Activated CD8-positive, alpha-beta memory T cell treated with anti-CD3 and anti-CD28 coated beads, Interleukin-2, amount 10 ng/mL, durations not matched to agents 7 days and 5 days (primary cell): ENCODE data around the gene LDLRAD4. TPM values are rescaled to one million over a fixed set of nuclear protein-coding genes. Genes with fewer than 3 reads are reported as not detected.
A peak's percentile ranks its signal among the peaks of the same experiment; 100 is the strongest.

ENCODE experiments used
- ATAC-seq: fragments of 150-1000 bp; cut with Tn5 transposase; one replicate; pipeline ENCODE4 v1.10.0; 2021; ENCODE audit warnings: moderate library complexity
- CTCF ChIA-PET: fragments of 350-600 bp; sonication (Branson Sonifier 250); formaldehyde crosslinking; loops from one replicate; lab custom pipeline; 2021; ENCODE audit warnings: antibody characterized with exemption; lab: Charles Lee
- DNase-seq: peaks from one replicate; pipeline ENCODE4 v3.0.0-alpha.2; 2020
- H3K27ac Mint-ChIP-seq: one replicate; pipeline ENCODE4 v1.8.0; 2021; ENCODE audit warnings: mild to moderate bottlenecking, mixed read lengths
- H3K27me3 Mint-ChIP-seq: one replicate; pipeline ENCODE4 v1.8.0; 2021; ENCODE audit warnings: mixed read lengths
- H3K36me3 Mint-ChIP-seq: one replicate; pipeline ENCODE4 v1.8.0; 2021; ENCODE audit warnings: mild to moderate bottlenecking, mixed read lengths
- H3K4me1 Mint-ChIP-seq: one replicate; pipeline ENCODE4 v1.8.0; 2021; ENCODE audit warnings: mixed read lengths
- H3K4me3 Mint-ChIP-seq: one replicate; pipeline ENCODE4 v1.8.0; 2021; ENCODE audit warnings: mild to moderate bottlenecking, moderate library complexity, mixed read lengths
- H3K9me3 Mint-ChIP-seq: one replicate; pipeline ENCODE4 v1.8.0; 2022; ENCODE audit warnings: low read depth, mixed read lengths
- total RNA-seq, 2 experiments: library from RNA; stranded (reverse); gene quantifications; one replicate each; pipeline ENCODE4 v1.2.3, GENCODE V29; 2021

LDLRAD4 gene
- total RNA-seq, 2 experiments from 2014 or later, result 33.9 to 44.5 TPM

DNA sequence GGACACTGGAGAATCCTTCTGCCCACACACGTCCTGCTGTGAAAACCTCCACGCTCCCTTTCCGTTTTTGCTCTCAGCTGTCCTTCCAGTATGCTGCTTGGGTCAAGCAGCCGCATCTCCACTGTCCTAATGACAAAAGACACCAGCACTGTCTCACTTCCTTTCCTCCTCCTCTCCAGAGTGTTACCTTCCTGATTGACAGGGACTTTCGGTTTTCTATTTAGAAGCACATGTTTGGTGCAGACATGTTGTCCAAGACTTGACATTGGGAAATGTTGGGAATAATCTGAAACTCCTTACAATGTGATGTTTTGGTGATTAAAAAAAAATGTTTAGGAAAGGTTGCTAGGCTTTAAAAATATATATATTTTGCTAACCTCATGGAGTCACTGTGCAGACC is 281.2 kb downstream of the LDLRAD4 start:
- Mint-ChIP-seq H3K4me3 (no peak overlapping the region), H3K9me3 (peaks cover 12% of the 10 kb centered on the region), H3K27ac (no peak overlapping the region), H3K4me1 (peaks cover 26% of the 10 kb centered on the region), H3K36me3 (peaks cover 26% of the 10 kb centered on the region), H3K27me3 (peaks cover 3% of the 10 kb centered on the region)
- no peak for DNase-seq
- CTCF ChIA-PET, result no interaction called here
- no peak for ATAC-seq

DNA sequence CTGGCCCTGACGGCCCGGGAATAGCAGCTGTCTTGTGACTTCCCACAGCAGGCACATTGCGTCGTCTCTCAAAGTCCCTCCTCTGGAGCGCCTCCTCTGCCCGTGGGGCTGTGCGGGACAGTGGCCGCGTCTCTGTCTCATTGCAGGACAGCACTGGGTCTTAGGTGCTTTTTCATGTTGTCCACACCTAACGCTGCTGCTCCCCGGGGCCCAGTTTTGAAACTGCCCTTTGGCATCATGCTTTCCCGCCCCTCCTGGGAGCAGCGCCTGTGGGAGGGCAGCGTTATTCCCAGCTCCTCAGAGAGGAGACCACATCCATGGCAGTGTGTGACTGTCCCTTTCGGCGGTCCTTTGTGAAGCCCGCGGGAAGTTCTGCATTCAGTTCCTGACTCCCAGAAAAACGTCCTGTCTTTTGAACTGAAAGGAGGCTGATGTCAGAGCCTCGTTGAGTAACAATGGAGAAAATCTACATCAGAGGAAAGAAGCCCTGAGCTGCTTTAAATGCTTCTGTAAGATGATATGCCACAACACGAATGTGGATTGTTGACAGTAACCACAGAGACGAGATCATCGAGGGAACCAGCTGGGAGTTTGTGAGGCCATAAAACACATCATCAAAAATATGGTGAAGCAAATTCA is 281.8 kb downstream of the LDLRAD4 start:
- no peak overlapping the region for H3K27ac Mint-ChIP-seq
- H3K9me3 Mint-ChIP-seq, result peaks cover 12% of the 10 kb centered on the region
- peaks cover 3% of the 10 kb centered on the region for H3K27me3 Mint-ChIP-seq
- DNase-seq, result peak; percentile 45
- peaks cover 26% of the 10 kb centered on the region for H3K36me3 Mint-ChIP-seq
- H3K4me1 Mint-ChIP-seq, result peaks cover 26% of the 10 kb centered on the region
- H3K4me3 Mint-ChIP-seq, result no peak overlapping the region
- CTCF ChIA-PET, result no interaction called here
- no peak for ATAC-seq

GRCh38 chr18:13500869-13501542 is 282.4 kb downstream of the LDLRAD4 start:
- H3K36me3 Mint-ChIP-seq, result peaks cover 25% of the 10 kb centered on the region
- peaks cover 26% of the 10 kb centered on the region for H3K4me1 Mint-ChIP-seq
- H3K4me3 Mint-ChIP-seq, result no peak overlapping the region
- DNase-seq (no peak), ATAC-seq (no peak)
- H3K27ac Mint-ChIP-seq, result no peak overlapping the region
- peaks cover 3% of the 10 kb centered on the region for H3K27me3 Mint-ChIP-seq
- H3K9me3 Mint-ChIP-seq, result peaks cover 12% of the 10 kb centered on the region
- CTCF ChIA-PET, result interaction anchor here (1.3 kb wide), 1 partner anchor 285 kb away, joined by 4 read pairs; no protein-coding TSS in a partner anchor

- DNase-seq, result no peak
- no peak overlapping the region for H3K27ac Mint-ChIP-seq
- CTCF ChIA-PET, result interaction anchor here (1.3 kb wide), 1 partner anchor 285 kb away, joined by 4 read pairs; no protein-coding TSS in a partner anchor
Measured at GRCh38 chr18:13501543-13501887, 283.0 kb downstream of the LDLRAD4 start.

DNA sequence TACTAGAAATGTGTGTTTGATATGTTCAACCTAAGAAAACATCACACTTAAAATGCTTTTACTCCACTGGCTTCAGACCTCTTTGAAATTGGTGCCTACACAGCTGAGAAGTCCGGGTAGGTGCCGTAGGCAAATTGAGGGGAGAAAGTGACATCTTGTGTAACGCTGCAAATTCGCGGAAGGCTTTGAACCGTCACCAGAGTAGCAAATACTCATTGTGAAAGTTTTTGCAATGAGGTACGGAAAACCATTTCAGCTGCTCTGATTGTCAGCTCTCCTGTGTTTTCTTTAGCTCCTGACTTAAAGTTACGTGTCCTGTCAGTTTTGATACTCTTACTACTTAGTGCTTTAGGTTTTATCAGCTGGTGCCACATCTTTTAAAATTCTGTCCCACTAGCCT is 283.3 kb downstream of the LDLRAD4 start:
- peak; percentile 89 for ATAC-seq

More at GRCh38 chr18:13501543-13501887, 283.0 kb downstream of the LDLRAD4 start:
- no peak for ATAC-seq
- Mint-ChIP-seq H3K9me3 (peaks cover 12% of the 10 kb centered on the region), H3K4me3 (no peak overlapping the region), H3K27me3 (peaks cover 3% of the 10 kb centered on the region), H3K4me1 (peaks cover 26% of the 10 kb centered on the region), H3K36me3 (peaks cover 22% of the 10 kb centered on the region)

DNA sequence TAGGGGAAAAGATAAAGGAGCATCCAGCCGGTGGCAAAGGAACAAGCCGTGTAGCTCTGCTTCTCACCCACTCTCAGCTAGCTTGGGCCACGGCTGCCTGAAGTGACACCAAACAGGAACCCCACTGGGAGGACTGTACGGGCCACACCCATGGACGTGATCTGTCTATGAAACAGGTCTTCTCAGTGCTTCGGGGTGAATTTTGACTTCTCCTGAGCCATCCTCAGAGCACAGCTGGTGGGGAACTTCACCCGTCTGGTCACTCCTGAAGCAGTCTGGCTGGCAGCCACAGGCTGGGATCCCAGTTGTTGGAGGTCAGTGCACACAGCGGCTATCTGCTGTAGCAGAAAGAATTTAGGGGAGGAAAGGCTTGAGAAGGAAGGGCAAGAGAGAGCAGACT is 284.0 kb downstream of the LDLRAD4 start:
- CTCF ChIA-PET, result interaction anchor here (1.3 kb wide), 1 partner anchor 286 kb away, joined by 4 read pairs; no protein-coding TSS in a partner anchor
- Mint-ChIP-seq H3K4me1 (peaks cover 26% of the 10 kb centered on the region), H3K9me3 (peaks cover 12% of the 10 kb centered on the region), H3K36me3 (peaks cover 20% of the 10 kb centered on the region), H3K27ac (no peak overlapping the region), H3K4me3 (no peak overlapping the region), H3K27me3 (peaks cover 3% of the 10 kb centered on the region)
- DNase-seq (no peak), ATAC-seq (no peak)

More for the DNA sequence above, 283.3 kb downstream of the LDLRAD4 start:
- no peak overlapping the region for H3K27ac Mint-ChIP-seq
- CTCF ChIA-PET, result interaction anchor here (1.3 kb wide), 1 partner anchor 286 kb away, joined by 4 read pairs; no protein-coding TSS in a partner anchor
- H3K27me3 Mint-ChIP-seq, result peaks cover 3% of the 10 kb centered on the region
- H3K9me3 Mint-ChIP-seq, result peaks cover 12% of the 10 kb centered on the region
- DNase-seq, result peak; percentile 73
- peaks cover 22% of the 10 kb centered on the region for H3K36me3 Mint-ChIP-seq
- H3K4me1 Mint-ChIP-seq, result peaks cover 26% of the 10 kb centered on the region
- H3K4me3 Mint-ChIP-seq, result no peak overlapping the region

DNA sequence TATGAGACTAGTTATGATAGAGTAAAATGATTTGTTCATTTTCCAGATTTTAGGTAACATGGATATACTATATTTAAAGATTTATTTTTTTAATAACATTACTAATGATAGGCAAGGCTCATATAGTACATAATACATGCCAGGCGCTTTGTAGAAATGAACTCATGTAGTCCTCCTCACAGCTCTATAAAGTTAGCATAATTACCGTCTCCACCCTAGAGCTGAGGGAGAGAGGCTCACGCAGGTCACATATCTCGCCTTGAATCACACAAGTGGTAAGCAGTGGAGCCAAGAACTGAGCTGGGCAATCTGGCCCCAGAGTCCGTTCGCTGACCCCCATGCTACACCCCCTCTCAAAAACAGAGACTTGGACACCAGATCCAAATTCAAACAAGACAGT is 285.3 kb downstream of the LDLRAD4 start:
- no peak overlapping the region for H3K4me3 Mint-ChIP-seq
- DNase-seq (no peak), ATAC-seq (no peak)
- CTCF ChIA-PET, result no interaction called here
- peaks cover 3% of the 10 kb centered on the region for H3K27me3 Mint-ChIP-seq
- H3K27ac Mint-ChIP-seq, result no peak overlapping the region
- H3K9me3 Mint-ChIP-seq, result peaks cover 10% of the 10 kb centered on the region
- H3K4me1 Mint-ChIP-seq, result peaks cover 26% of the 10 kb centered on the region
- peaks cover 11% of the 10 kb centered on the region for H3K36me3 Mint-ChIP-seq

- Mint-ChIP-seq H3K36me3 (peaks cover 1% of the 10 kb centered on the region), H3K4me3 (no peak overlapping the region), H3K27me3 (peaks cover 3% of the 10 kb centered on the region), H3K9me3 (no peaks in the 10 kb centered on the region), H3K4me1 (peaks cover 18% of the 10 kb centered on the region), H3K27ac (no peak overlapping the region)
- DNase-seq, result no peak
- CTCF ChIA-PET, result no interaction called here
- no peak for ATAC-seq
Measured at GRCh38 chr18:13505780-13506345, 287.3 kb downstream of the LDLRAD4 start.

- H3K27ac Mint-ChIP-seq, result no peak overlapping the region
- H3K4me1 Mint-ChIP-seq, result peaks cover 9% of the 10 kb centered on the region
- ATAC-seq (no peak), DNase-seq (no peak)
- H3K9me3 Mint-ChIP-seq, result no peaks in the 10 kb centered on the region
- H3K27me3 Mint-ChIP-seq, result no peaks in the 10 kb centered on the region
- peaks cover 1% of the 10 kb centered on the region for H3K36me3 Mint-ChIP-seq
- H3K4me3 Mint-ChIP-seq, result no peak overlapping the region
- CTCF ChIA-PET, result interaction anchor here (0.9 kb wide), 1 partner anchor 85 kb away, joined by 4 read pairs; no protein-coding TSS in a partner anchor
Measured at GRCh38 chr18:13510594-13510993, 292.0 kb downstream of the LDLRAD4 start.

GRCh38 chr18:13511961-13512577 is 293.5 kb downstream of the LDLRAD4 start:
- ATAC-seq, result no peak
- no peak overlapping the region for H3K4me3 Mint-ChIP-seq
- H3K4me1 Mint-ChIP-seq, result peaks cover 9% of the 10 kb centered on the region
- no peaks in the 10 kb centered on the region for H3K27me3 Mint-ChIP-seq
- DNase-seq, result no peak
- no peak overlapping the region for H3K27ac Mint-ChIP-seq
- H3K9me3 Mint-ChIP-seq, result no peaks in the 10 kb centered on the region
- H3K36me3 Mint-ChIP-seq, result peaks cover 4% of the 10 kb centered on the region
- CTCF ChIA-PET, result interaction anchor here (0.6 kb wide), 1 partner anchor 145 kb away, joined by 6 read pairs; no protein-coding TSS in a partner anchor

DNA sequence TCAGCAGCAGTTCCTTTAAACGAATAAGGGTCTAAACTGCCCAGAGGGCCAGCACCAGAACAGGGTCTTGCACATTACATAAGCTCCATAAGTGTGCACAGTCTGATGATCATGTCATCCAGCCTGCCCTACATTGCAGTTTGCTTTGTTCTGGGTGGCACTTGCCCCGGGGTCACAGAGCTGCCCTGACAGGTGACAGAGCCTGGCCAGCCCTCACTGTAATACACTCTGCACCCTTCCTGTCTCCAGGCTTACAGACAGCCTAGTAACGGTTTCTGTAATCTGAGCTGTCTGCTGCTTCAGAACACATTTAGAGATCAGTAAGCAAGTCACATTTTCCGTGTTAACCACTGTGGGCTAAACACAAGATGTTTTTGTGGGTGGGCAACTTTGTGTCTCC is 294.5 kb downstream of the LDLRAD4 start:
- ATAC-seq, result peak; percentile 58
- DNase-seq, result no peak
- H3K4me3 Mint-ChIP-seq, result no peak overlapping the region
- CTCF ChIA-PET, result no interaction called here
- peaks cover 6% of the 10 kb centered on the region for H3K36me3 Mint-ChIP-seq
- no peak overlapping the region for H3K27ac Mint-ChIP-seq
- no peaks in the 10 kb centered on the region for H3K27me3 Mint-ChIP-seq
- H3K9me3 Mint-ChIP-seq, result peaks cover 2% of the 10 kb centered on the region
- H3K4me1 Mint-ChIP-seq, result peaks cover 9% of the 10 kb centered on the region

DNA sequence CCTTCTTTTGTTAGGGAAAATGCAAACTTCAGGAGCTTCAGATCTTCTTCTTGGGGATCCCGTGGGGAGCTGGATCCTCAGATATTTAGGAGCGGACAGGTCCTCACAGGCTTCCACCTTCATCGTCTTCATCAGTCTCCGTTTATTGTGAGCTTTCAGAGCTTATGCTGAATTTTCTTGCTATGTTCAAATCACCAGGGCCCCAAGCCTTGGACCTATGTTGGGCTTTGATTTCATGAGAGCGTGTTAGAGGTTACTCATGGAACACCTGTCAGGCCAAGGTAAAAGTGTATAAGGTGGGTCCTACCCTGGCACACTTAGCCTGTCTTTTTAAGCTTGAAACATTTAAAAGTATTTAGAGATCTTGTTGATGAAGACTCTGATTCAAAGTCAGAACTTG is 294.9 kb downstream of the LDLRAD4 start:
- Mint-ChIP-seq H3K27ac (no peak overlapping the region), H3K36me3 (peaks cover 10% of the 10 kb centered on the region), H3K27me3 (no peaks in the 10 kb centered on the region), H3K4me1 (peaks cover 9% of the 10 kb centered on the region), H3K9me3 (peaks cover 3% of the 10 kb centered on the region), H3K4me3 (no peak overlapping the region)
- ATAC-seq (no peak), DNase-seq (no peak)
- CTCF ChIA-PET, result interaction anchor here (0.6 kb wide), 1 partner anchor 277 kb away, joined by 4 read pairs; no protein-coding TSS in a partner anchor

DNA sequence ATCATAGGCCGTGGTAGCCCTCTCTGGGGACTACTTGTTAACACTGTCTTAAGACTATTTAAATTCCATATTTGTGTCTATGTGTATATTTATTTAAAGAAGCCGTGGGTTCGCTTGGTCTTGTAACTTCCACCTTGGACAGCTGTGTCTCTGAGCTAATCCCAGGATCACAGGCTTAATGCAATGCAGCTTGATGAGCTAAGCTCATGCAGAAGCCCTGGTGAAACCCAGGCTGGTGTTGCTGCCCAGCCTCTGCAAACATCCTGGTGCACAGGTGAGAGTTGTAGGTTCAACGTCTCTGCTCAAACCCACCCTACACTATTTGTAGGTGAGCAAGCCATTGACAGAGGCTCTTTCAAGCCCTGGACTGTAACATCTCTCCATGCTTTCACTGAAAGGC is 296.0 kb downstream of the LDLRAD4 start:
- Mint-ChIP-seq H3K4me3 (no peak overlapping the region), H3K9me3 (peaks cover 3% of the 10 kb centered on the region), H3K4me1 (peaks cover 9% of the 10 kb centered on the region), H3K27me3 (no peaks in the 10 kb centered on the region), H3K27ac (no peak overlapping the region), H3K36me3 (peaks cover 8% of the 10 kb centered on the region)
- CTCF ChIA-PET, result no interaction called here
- ATAC-seq (no peak), DNase-seq (no peak)
